HG03520 (cell line): ENCODE results near the gene CXXC1.
"Not testable (repeated sequence)": the region's sequence is repeated elsewhere in the genome, so short reads cannot be mapped to it uniquely, and the experiment has no call there.

Experiments used
- ATAC-seq: cut with Tn5 transposase; IDR thresholded peaks from one replicate; pipeline ENCODE4 v1.9.1; 2021; ENCODE audit warnings: mild to moderate bottlenecking, moderate library complexity; ENCODE audit not compliant: unreplicated experiment

Gene CXXC1

GRCh38 chr18:50276452-50276851 lies 11.0 kb downstream of the CXXC1 start:
- no peak for ATAC-seq

GRCh38 chr18:50275503-50276036 lies 11.9 kb downstream of the CXXC1 start:
- ATAC-seq = no peak

- ATAC-seq = no peak
Observed at GRCh38 chr18:50274941-50275340, 12.6 kb downstream of the CXXC1 start.

GRCh38 chr18:50274044-50274442 lies 13.4 kb downstream of the CXXC1 start:
- no peak for ATAC-seq

GRCh38 chr18:50273203-50274043 lies 14.1 kb downstream of the CXXC1 start:
- ATAC-seq = no peak

GRCh38 chr18:50272568-50272967 lies 14.9 kb downstream of the CXXC1 start:
- ATAC-seq = no peak

- ATAC-seq = peak; percentile 72
Observed at GRCh38 chr18:50268022-50268747, 19.3 kb downstream of the CXXC1 start.

GRCh38 chr18:50266248-50266704 lies 21.2 kb downstream of the CXXC1 start, which contains the start of gene CFAP53:
TSS of gene CFAP53 (minus strand) at chr18:50266495. CDS start at chr18:50266404, 91 bp downstream.
- ATAC-seq = peak; percentile 74

- ATAC-seq = no peak
Observed at GRCh38 chr18:50262977-50263376, 24.5 kb downstream of the CXXC1 start.

- ATAC-seq = no peak
Observed at GRCh38 chr18:50250935-50251334, 36.6 kb downstream of the CXXC1 start.

GRCh38 chr18:50249576-50249975 lies 37.9 kb downstream of the CXXC1 start:
- ATAC-seq = no peak

- ATAC-seq = no peak
Observed at GRCh38 chr18:50247561-50247960, 39.9 kb downstream of the CXXC1 start.

GRCh38 chr18:50241768-50242167 lies 45.7 kb downstream of the CXXC1 start:
- ATAC-seq = not testable (repeated sequence)

- no peak for ATAC-seq
Observed at GRCh38 chr18:50240080-50240563, 47.4 kb downstream of the CXXC1 start.

- no peak for ATAC-seq
Observed at GRCh38 chr18:50232419-50232818, 55.1 kb downstream of the CXXC1 start.
